Measurements from ENCODE around the gene RPS6KL1. TPM values are rescaled to one million over a fixed set of nuclear protein-coding genes. Genes with fewer than 3 reads are reported as not detected.

The RPS6KL1 gene
- total RNA-seq = 1.4 and 2.2 TPM in 2 replicates

GRCh38 chr14:74922752-74923401 lies at the start of gene RPS6KL1:
Gene RPS6KL1, minus strand, starts transcription at chr14:74923260. Its CDS starts 1,719 bp downstream, at chr14:74921541.

GRCh38 chr14:74955229-74956026 lies 32.4 kb upstream of the RPS6KL1 start, which contains the start of gene PGF:
Gene PGF, minus strand, starts transcription at chr14:74955597. Its CDS starts 355 bp downstream, at chr14:74955242.

GRCh38 chr14:74881431-74882102 lies 41.5 kb downstream of the RPS6KL1 start, which contains the start of gene DLST:
Gene DLST, plus strand, starts transcription at chr14:74881916. Its CDS starts 38 bp downstream, at chr14:74881954.

GRCh38 chr14:74875941-74876913 lies 46.8 kb downstream of the RPS6KL1 start, which contains the start of gene PROX2:
Gene PROX2, minus strand, starts transcription at chr14:74876145. Its CDS starts 12,311 bp downstream, at chr14:74863834.

Other genes with a start within 250 kb of the RPS6KL1 start
- 41.8 and 57.6 TPM in 2 replicates for gene AREL1, start 210.2 kb downstream of the RPS6KL1 start, total RNA-seq
- gene FCF1, start 210.1 kb downstream of the RPS6KL1 start, total RNA-seq = 36.1 and 42.0 TPM in 2 replicates
- gene YLPM1, start 159.9 kb downstream of the RPS6KL1 start, total RNA-seq = 25.8 and 39.7 TPM in 2 replicates
- gene PROX2, start 47.1 kb downstream of the RPS6KL1 start, total RNA-seq = not detected in 2 replicates
- gene DLST, start 41.3 kb downstream of the RPS6KL1 start, total RNA-seq = 88.0 and 99.2 TPM in 2 replicates
- 0.22 and 2.4 TPM in 2 replicates for gene PGF, start 32.3 kb upstream of the RPS6KL1 start, total RNA-seq
- 47.5 and 60.7 TPM in 2 replicates for gene EIF2B2, start 79.7 kb upstream of the RPS6KL1 start, total RNA-seq
- 17.5 and 27.2 TPM in 2 replicates for gene MLH3, start 128.2 kb upstream of the RPS6KL1 start, total RNA-seq
- gene ACYP1, start 140.8 kb upstream of the RPS6KL1 start, total RNA-seq = 1.3 and 8.9 TPM in 2 replicates
- gene ZC2HC1C, start 146.4 kb upstream of the RPS6KL1 start, total RNA-seq = 0.22 and 2.3 TPM in 2 replicates
- 30.6 and 33.8 TPM in 2 replicates for gene NEK9, start 203.8 kb upstream of the RPS6KL1 start, total RNA-seq

All from placental pericyte (primary cell).